ENCODE results near the gene DLST.

- no peak for TF ChIP-seq CTCF (IDR thresholded peaks at IDR 0.05)
- no peak for TF ChIP-seq SIN3A (IDR thresholded peaks at IDR 0.05; ENCODE audit: borderline replicate concordance, insufficient read depth, low read depth, low read length)
- TF ChIP-seq POLR2AphosphoS5 (IDR thresholded peaks at IDR 0.05; ENCODE audit: low read depth, low read length), result no peak
These were observed 57.1 kb downstream of the DLST start for GRCh38 chr14:74938531-74939495.
